SK-N-SH treated with all-trans-retinoic acid at 6 μM for 48 hours (cell line): ENCODE data around the gene MLXIP.

Experiments
- ZFP3 ChIP-seq: fragments of 250-450 bp; sonication (Bioruptor Pico); IDR thresholded peaks from 2 replicates; pipeline ENCODE4 v1.5.0; 2020; ENCODE audit warnings: mild to moderate bottlenecking, moderate library complexity
- TF ChIP-seq, protein P1 (sequence below): fragments of 250-450 bp; sonication (Bioruptor Pico); IDR thresholded peaks from 2 replicates; pipeline ENCODE4 v1.8.0; 2020; ENCODE audit warnings: mild to moderate bottlenecking, moderate library complexity, borderline replicate concordance

DNA sequence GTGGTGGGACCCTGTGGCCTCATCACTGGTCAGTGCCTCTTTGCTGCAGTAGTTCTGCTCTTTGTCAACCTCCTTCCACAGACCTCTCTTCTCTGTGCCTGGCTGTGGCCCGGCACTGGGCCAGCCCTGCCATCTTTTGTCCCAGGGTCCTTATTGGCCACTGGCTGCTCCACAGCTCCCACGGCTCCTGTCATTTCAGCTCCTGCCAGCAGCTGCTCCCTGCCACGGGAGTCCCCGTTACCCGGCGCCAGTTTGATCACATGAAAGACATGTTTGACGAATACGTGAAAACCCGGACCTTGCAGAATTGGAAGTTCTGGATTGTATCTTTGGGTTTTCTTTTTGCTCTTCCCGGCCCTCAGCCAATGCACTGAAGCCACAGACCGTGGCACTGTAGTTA, 60.1 kb downstream of the MLXIP start:
- TF ChIP-seq, protein P1, sequence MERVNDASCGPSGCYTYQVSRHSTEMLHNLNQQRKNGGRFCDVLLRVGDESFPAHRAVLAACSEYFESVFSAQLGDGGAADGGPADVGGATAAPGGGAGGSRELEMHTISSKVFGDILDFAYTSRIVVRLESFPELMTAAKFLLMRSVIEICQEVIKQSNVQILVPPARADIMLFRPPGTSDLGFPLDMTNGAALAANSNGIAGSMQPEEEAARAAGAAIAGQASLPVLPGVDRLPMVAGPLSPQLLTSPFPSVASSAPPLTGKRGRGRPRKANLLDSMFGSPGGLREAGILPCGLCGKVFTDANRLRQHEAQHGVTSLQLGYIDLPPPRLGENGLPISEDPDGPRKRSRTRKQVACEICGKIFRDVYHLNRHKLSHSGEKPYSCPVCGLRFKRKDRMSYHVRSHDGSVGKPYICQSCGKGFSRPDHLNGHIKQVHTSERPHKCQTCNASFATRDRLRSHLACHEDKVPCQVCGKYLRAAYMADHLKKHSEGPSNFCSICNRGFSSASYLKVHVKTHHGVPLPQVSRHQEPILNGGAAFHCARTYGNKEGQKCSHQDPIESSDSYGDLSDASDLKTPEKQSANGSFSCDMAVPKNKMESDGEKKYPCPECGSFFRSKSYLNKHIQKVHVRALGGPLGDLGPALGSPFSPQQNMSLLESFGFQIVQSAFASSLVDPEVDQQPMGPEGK (CRISPR knock-in tag) = no peak
- no peak for TF ChIP-seq ZFP3 (CRISPR knock-in tag)
